HepG2 (cell line): ENCODE measurements around the gene MTCL1. TPM values are rescaled to one million over a fixed set of nuclear protein-coding genes. Genes with fewer than 3 reads are reported as not detected.

Source experiments
- ATAC-seq: fragments of 200-7000 bp; cut with Tn5 transposase; 3 replicates; pipeline ENCODE4 v1.9.1; 2020; ENCODE audit warnings: mild to moderate bottlenecking, moderate library complexity
- BruUV-seq: library from RNA; stranded (reverse); fragments of 400-500 nt; replicated peaks from 2 replicates; lab custom pipeline; 2021; lab: Mats Ljungman, UMichigan
- CTCF ChIA-PET: fragments of 300-600 bp; formaldehyde crosslinking; extraction: SDS; loops from one replicate; lab custom pipeline; 2021; ENCODE audit warnings: low total read pairs, inconsistent platforms, low intra/inter-chr PET ratio; lab: Yijun Ruan, JAX
- POLR2A ChIA-PET: fragments of 350-600 bp; sonication (Branson Sonifier 250); formaldehyde crosslinking; loops from one replicate; lab custom pipeline; 2020; ENCODE audit warnings: antibody characterized with exemption, inconsistent platforms; lab: Yijun Ruan, JAX
- DNase-seq: peaks from one replicate; pipeline ENCODE4 v3.0.0-alpha.2; 2015; ENCODE audit warnings: low spot score
- FAIRE-seq: peaks from 3 replicates; lab custom pipeline; 2011; peaks lifted over from hg19 to GRCh38; lab: Jason Lieb, UNC
- H2AFZ ChIP-seq: one replicate; pipeline ENCODE4 v1.6.1; 2011; ENCODE audit warnings: low read length, inconsistent platforms
- H3K27ac ChIP-seq: fragments of 300-600 bp; 3 replicates; pipeline ENCODE4 v1.8.0; 2011; ENCODE audit warnings: mixed run types, mild to moderate bottlenecking, mixed read lengths, low read length, inconsistent platforms; ENCODE audit not compliant: insufficient read depth; ENCODE audit errors: extremely low read length
- H3K27me3 ChIP-seq, 2 experiments: fragments of 200-600 bp in 1 of 2; 2 replicates in 1 of 2; 3 replicates in 1 of 2; pipeline versions ENCODE4 v1.6.0 to v1.8.0; 2011; ENCODE audit warnings: low read length in 2 of 2, mild to moderate bottlenecking in 2 of 2, moderate library complexity in 2 of 2, inconsistent platforms in 1 of 2; ENCODE audit not compliant: insufficient read depth in 2 of 2, control insufficient read depth in 1 of 2
- H3K36me3 ChIP-seq, 2 experiments: fragments of 200-600 bp in 1 of 2; replicated peaks in 1 of 2; 2 replicates in 1 of 2; 3 replicates in 1 of 2; pipeline versions ENCODE4 v1.5.1 to v1.8.0; 2011; ENCODE audit warnings: low read length in 2 of 2, inconsistent platforms in 1 of 2; ENCODE audit not compliant: insufficient read depth in 2 of 2, control insufficient read depth in 1 of 2
- H3K4me1 ChIP-seq: 2 replicates; pipeline ENCODE4 v1.5.1; 2012; ENCODE audit warnings: low read length, inconsistent platforms; ENCODE audit not compliant: insufficient read depth
- H3K4me2 ChIP-seq: 2 replicates; pipeline ENCODE4 v1.6.0; 2011; ENCODE audit warnings: low read depth, low read length, inconsistent platforms
- H3K4me3 ChIP-seq, 3 experiments: fragments of 200-600 bp in 1 of 3; sonication (generic), shearing (Covaris generic) in 1 of 3; replicated peaks in 1 of 3; 2 replicates each; pipeline ENCODE4 v1.5.1; 2011 to 2016; ENCODE audit warnings: low read length in 3 of 3, inconsistent platforms in 2 of 3, low read depth in 2 of 3, mild to moderate bottlenecking in 2 of 3, control low read depth in 1 of 3, mixed read lengths in 1 of 3; ENCODE audit not compliant: insufficient read depth in 1 of 3
- H3K79me2 ChIP-seq: one replicate; pipeline ENCODE4 v1.6.1; 2011; ENCODE audit warnings: low read length, inconsistent platforms; ENCODE audit not compliant: insufficient read depth
- H3K9ac ChIP-seq: 2 replicates; pipeline ENCODE4 v1.6.0; 2011; ENCODE audit warnings: mild to moderate bottlenecking, low read depth, low read length, inconsistent platforms; ENCODE audit not compliant: insufficient read depth
- H3K9me3 ChIP-seq: 2 replicates; pipeline ENCODE4 v1.5.1; 2012; ENCODE audit warnings: mild to moderate bottlenecking, low read length
- H4K20me1 ChIP-seq: 2 replicates; pipeline ENCODE4 v1.6.0; 2011; ENCODE audit warnings: inconsistent platforms, mild to moderate bottlenecking, low read length, moderate library complexity; ENCODE audit not compliant: insufficient read depth
- CCDC6 ChIP-seq: sonication (generic); formaldehyde crosslinking; IDR thresholded peaks from 2 replicates; pipeline ENCODE4 v1.8.1; 2022; ENCODE audit warnings: mild to moderate bottlenecking, missing genetic modification reagents, moderate library complexity
- FOSL1 ChIP-seq: sonication (generic); formaldehyde crosslinking; IDR thresholded peaks from 2 replicates; pipeline ENCODE4 v1.9.0; 2021; ENCODE audit warnings: missing genetic modification reagents, borderline replicate concordance
- NFIC ChIP-seq: IDR thresholded peaks from 2 replicates; pipeline ENCODE4 v1.6.1; 2012; ENCODE audit warnings: mild to moderate bottlenecking, low read length, inconsistent platforms
- NFYB ChIP-seq: sonication (generic); formaldehyde crosslinking; IDR thresholded peaks from 2 replicates; pipeline ENCODE4 v1.4.0; 2020; ENCODE audit warnings: missing genetic modification reagents
- ZIK1 ChIP-seq: sonication (generic); formaldehyde crosslinking; IDR thresholded peaks from 2 replicates; pipeline ENCODE4 v1.5.0; 2020; ENCODE audit warnings: mild to moderate bottlenecking, low read depth, missing genetic modification reagents, borderline replicate concordance
- WGBS: methylation state at CpG from one replicate; pipeline ENCODE4 v1.1.6; 2017; ENCODE audit warnings: low lambda C conversion rate; 5-methylcytosine and 5-hydroxymethylcytosine counted together
- in situ Hi-C: cut with HindIII; loops from 2 replicates; pipeline ENCODE4 v1.10.0; 2017; ENCODE audit warnings: low pct_unique_long_range_greater_than_20kb; ENCODE audit not compliant: extremely low pct_ligation_motif_present
- intact Hi-C: fragments of 100-400 bp; cut with micrococcal nuclease; formaldehyde crosslinking; loops from one replicate; pipeline ENCODE4 v1.10.0; 2022; ENCODE audit not compliant: unreplicated experiment
- polyA plus RNA-seq, 8 experiments: library from polyadenylated mRNA; depleted of rRNA in 3 of 8; stranded (reverse) in 7 of 8; unstranded in 1 of 8; fragments of >200 nt; fragmentation: Illumina TruSeq in 4 of 8; extraction: Trizol in 4 of 8; gene quantifications; 2 replicates each; pipeline versions ENCODE4 v1.2.1 to v1.2.3, GENCODE V29; 2011 to 2016; ENCODE audit warnings: low read depth in 4 of 8, missing spikeins in 1 of 8, mixed read lengths in 1 of 8; ENCODE audit not compliant: insufficient read depth in 1 of 8
- total RNA-seq, 5 experiments: library from RNA; depleted of rRNA; stranded (reverse); fragments of >200 nt; fragmentation: Illumina TruSeq; extraction: Trizol; gene quantifications; 2 replicates each; pipeline ENCODE4 v1.2.3, GENCODE V29; 2016; ENCODE audit warnings: low read depth in 1 of 5
- TF ChIP-seq, protein P1 (sequence below): sonication (generic); formaldehyde crosslinking; IDR thresholded peaks from 2 replicates; pipeline ENCODE4 v1.4.0; 2020; ENCODE audit warnings: mild to moderate bottlenecking, missing genetic modification reagents
- TF ChIP-seq, protein P2 (sequence below): sonication (generic); formaldehyde crosslinking; IDR thresholded peaks from 2 replicates; pipeline ENCODE4 v1.5.1; 2020; ENCODE audit warnings: mild to moderate bottlenecking, missing genetic modification reagents

The MTCL1 gene
- total and polyA plus RNA-seq, 2 of the 13 experiments (the other 11 are each of a cell fraction or from before 2014, with no cell fraction given), result 3.1 to 3.2 TPM

DNA sequence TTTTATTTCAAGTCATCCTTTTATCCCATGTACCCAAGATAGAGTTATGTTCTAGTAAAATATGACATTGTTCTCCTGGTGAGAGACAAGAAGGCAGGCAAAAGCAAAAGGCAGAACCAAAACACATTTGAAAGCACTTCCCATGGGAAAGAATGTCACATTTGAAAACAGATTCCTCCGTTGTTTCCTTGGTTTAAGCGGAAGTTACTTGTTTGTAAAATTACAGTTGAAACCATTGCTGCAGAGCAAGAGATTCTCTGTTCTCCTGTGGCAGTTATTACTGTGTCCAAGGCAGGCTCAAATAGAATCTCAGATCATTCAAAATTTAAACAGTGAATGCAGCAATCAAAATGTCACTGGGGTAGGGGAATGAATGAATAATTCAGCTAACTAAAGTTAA lies 149.6 kb downstream of the MTCL1 start (continued):
- TF ChIP-seq, protein P1, sequence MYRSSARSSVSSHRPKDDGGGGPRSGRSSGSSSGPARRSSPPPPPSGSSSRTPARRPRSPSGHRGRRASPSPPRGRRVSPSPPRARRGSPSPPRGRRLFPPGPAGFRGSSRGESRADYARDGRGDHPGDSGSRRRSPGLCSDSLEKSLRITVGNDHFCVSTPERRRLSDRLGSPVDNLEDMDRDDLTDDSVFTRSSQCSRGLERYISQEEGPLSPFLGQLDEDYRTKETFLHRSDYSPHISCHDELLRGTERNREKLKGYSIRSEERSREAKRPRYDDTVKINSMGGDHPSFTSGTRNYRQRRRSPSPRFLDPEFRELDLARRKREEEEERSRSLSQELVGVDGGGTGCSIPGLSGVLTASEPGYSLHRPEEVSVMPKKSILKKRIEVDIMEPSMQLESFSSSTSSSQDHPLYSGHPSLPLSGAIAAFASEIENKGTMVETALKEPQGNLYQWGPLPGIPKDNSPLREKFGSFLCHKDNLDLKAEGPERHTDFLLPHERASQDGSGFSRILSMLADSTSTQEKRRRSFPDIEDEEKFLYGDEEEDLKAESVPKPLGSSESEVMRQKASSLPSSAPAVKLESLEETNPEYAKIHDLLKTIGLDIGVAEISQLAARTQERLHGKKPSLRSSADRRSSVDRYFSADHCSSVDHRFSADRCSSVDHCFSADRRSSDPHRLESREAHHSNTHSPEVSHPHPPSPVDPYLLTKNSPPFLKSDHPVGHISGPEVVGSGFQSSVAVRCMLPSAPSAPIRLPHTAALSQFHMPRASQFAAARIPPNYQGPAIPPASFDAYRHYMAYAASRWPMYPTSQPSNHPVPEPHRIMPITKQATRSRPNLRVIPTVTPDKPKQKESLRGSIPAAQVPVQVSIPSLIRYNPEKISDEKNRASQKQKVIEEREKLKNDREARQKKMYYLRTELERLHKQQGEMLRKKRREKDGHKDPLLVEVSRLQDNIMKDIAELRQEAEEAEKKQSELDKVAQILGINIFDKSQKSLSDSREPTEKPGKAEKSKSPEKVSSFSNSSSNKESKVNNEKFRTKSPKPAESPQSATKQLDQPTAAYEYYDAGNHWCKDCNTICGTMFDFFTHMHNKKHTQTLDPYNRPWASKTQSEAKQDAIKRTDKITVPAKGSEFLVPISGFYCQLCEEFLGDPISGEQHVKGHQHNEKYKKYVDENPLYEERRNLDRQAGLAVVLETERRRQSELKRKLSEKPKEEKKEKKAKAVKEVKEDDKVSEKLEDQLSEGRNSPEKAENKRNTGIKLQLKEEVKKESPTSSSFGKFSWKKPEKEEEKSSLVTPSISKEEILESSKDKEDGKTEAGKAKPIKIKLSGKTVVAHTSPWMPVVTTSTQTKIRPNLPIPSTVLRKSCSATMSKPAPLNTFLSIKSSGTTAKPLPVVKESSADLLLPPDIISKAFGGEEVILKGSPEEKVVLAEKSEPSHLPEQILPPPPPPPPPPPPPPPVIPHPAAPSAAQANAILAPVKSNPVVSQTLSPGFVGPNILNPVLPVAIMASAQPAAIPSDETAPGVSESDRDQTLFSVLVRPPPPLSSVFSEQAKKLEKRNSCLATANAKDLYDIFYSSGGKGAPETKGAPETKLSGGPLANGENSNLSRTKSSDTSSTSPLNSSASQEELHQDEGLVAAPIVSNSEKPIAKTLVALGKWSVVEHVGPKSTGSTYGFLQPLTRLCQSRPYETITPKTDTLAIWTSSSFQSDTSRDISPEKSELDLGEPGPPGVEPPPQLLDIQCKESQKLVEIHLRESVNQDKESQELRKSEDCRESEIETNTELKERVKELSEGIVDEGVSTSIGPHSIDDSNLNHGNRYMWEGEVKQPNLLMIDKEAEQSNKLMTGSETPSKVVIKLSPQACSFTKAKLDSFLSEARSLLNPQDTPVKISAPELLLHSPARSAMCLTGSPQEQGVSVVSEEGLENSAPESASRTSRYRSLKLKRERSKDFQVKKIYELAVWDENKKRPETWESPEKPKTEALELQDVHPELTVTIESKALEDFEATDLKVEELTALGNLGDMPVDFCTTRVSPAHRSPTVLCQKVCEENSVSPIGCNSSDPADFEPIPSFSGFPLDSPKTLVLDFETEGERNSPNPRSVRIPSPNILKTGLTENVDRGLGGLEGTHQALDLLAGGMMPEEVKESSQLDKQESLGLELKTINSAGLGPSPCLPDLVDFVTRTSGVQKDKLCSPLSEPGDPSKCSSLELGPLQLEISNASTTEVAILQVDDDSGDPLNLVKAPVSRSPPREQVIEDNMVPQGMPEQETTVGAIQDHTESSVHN (CRISPR knock-in tag), result no peak

DNA sequence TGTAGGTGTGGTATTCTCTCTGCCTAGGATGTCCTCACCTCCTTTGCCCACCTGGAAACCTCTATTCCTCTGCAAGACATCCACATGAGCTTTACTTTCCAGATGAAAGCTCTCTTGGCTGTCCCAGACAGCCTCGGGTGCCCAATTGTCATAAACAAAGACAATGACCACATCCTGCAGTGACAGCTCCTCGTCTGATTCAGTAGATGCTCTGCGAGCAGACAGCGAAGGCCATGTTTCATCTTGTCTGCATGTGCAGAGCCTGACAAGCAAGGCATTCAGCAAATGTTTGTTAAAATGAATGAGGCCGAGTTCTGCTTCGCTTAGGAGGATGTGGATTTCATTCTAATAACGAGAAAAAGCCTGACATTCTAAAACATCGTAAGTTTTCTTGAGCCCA lies 150.9 kb downstream of the MTCL1 start:
- no peak overlapping the region for H2AFZ ChIP-seq
- no peak overlapping the region for H3K4me2 ChIP-seq
- ATAC-seq (no peak), FAIRE-seq (no peak), DNase-seq (no peak)
- H3K9me3 ChIP-seq, result no peaks in the 10 kb centered on the region
- no peaks in the 10 kb centered on the region; a peak in 2 of 5 replicates for H3K27me3 ChIP-seq
- H3K27ac ChIP-seq, result no peak overlapping the region
- no peaks in the 10 kb centered on the region for H3K4me1 ChIP-seq
- H3K4me3 ChIP-seq, result no peak overlapping the region
- no peak overlapping the region for H3K9ac ChIP-seq
- POLR2A ChIA-PET, result no interaction called here
- no TSS peak for BruUV-seq
- in situ Hi-C loops, result no loop called here
- no peaks in the 10 kb centered on the region for H3K36me3 ChIP-seq
- 54% methylated on average over 8 of the region's 8 CpGs for WGBS
- intact Hi-C loops, result no loop called here
- no peaks in the 10 kb centered on the region for H4K20me1 ChIP-seq
- CTCF ChIA-PET, result no interaction called here
- no peaks in the 10 kb centered on the region for H3K79me2 ChIP-seq
- TF ChIP-seq, protein P2, sequence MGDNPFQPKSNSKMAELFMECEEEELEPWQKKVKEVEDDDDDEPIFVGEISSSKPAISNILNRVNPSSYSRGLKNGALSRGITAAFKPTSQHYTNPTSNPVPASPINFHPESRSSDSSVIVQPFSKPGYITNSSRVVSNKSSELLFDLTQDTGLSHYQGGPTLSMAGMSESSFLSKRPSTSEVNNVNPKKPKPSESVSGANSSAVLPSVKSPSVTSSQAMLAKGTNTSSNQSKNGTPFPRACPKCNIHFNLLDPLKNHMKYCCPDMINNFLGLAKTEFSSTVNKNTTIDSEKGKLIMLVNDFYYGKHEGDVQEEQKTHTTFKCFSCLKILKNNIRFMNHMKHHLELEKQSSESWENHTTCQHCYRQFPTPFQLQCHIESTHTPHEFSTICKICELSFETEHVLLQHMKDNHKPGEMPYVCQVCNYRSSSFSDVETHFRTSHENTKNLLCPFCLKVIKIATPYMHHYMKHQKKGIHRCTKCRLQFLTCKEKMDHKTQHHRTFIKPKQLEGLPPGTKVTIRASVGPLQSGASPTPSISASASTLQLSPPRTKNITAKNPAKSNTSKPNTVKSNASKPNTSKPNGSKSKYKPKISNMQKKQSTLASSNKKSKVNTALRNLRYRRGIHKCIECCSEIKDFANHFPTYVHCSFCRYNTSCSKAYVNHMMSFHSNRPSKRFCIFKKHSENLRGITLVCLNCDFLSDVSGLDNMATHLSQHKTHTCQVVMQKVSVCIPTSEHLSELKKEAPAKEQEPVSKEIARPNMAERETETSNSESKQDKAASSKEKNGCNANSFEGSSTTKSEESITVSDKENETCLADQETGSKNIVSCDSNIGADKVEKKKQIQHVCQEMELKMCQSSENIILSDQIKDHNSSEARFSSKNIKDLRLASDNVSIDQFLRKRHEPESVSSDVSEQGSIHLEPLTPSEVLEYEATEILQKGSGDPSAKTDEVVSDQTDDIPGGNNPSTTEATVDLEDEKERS (CRISPR knock-in tag), result no peak
- TF ChIP-seq NFIC (no peak), CCDC6 (CRISPR knock-in tag) (no peak), NFYB (CRISPR knock-in tag) (no peak), FOSL1 (CRISPR knock-in tag) (no peak), ZIK1 (CRISPR knock-in tag) (no peak)
